ENCODE measurements around the gene ASCC3.

Gene ASCC3

DNA sequence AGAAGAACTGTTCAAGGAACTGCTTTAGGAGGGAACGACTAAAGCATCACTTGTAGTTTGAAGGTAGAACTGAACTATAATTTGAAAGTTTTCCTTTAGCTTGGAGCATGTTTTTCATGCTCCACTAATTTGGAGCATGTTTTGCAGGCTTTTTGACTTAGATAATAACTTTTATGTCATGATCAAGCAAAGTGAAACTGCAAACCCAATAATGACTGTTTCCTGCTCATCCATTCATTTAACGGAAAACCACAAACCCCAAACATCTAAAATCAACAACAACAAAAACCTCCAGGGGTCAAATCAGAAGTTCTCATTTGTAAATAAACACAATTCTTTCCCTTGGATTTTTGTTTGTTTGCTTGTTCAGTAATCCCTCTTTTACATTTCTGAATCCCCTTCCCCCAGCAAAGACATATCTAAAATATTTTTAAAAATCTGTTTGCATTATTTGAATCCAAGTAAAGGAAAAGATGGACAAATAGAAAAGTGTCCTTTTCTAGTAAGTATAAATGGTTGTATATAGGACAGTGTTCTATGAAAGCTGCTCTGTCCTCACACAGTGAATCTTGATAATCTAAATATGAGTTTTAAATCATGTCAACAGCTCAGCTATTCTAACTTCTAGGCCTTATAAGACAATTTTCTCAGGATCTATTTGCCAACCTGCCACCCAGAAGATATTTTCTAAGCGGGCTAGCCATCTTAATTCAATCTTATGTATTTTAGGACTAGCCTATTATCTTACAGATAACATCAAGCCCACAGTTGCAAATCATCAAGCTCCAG is 419.0 kb downstream of the ASCC3 start:
- no peak for DNase-seq

- no peak for DNase-seq
Observed at GRCh38 chr6:100461278-100461916, 419.7 kb downstream of the ASCC3 start.

GRCh38 chr6:100460650-100461204 is 420.4 kb downstream of the ASCC3 start:
- DNase-seq = no peak

DNA sequence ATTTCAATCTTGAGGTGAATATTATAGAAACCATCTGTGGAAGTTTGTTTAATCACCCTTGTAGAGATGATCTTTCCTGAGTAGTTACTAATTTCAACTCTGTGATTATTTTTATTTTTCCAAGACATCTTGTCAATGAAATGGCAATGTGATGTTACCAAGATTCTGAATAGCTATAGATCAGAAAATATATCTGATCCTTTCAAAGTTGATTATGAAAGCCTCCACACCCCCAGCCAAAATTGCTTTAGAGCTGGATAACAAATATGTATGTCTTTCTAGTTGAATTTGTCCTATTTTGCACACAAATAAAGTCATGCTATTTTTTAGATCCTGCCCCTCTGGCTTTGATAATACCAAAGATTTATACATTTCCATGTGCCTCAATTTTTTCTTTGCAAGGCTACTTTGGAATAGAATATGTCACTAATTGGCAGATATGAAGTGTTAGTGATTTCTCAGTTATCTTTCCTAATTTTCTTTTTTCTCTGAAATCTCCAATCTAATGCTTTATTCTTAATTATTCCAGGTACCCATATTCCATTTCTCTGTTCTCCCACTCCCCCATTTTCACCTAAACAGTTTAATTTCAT is 421.4 kb downstream of the ASCC3 start:
- DNase-seq = no peak

DNA sequence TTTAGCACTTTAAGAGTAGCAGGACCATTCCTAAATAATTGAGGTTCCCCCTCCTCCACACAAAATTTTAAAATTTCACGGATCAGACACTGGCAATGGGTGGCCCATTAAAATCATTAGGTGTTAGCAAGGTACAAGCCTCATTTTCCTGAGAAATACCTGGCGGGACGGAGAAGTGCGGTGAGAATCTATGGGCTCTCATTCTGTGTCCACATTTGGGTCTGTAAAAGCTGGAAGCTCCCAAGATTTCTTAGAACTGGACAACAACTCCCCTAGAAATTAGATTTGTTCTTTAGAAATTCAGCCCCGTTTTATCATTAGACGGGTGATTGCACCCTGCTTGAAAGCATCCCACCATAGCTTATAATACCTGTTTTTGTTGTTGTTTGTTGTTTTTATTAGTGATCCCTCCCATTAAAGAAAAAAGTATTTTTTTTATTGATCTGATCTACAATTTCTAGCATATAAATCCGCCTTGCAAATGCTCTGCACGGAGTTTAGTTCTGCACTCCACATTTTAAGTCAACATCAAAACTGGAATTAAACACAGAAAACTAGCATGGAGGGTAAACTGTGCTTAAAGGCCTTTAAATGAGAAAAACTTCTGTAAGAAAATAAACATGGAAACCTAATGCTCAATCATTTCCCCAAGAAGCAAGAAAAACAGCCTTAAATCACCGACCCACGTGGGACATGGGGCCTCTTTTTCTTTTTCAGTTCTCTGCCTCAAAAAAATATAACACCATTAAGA is 422.1 kb downstream of the ASCC3 start:
- no peak for DNase-seq
